GM12865 (cell line): Measurements from ENCODE around the gene SEL1L.

Source experiments
- DNase-seq: peaks from one replicate; pipeline ENCODE4 v3.0.0; 2010; ENCODE audit warnings: low read depth
- H3K4me3 ChIP-seq: 2 replicates; pipeline ENCODE4 v1.5.1; 2011; ENCODE audit warnings: mild to moderate bottlenecking, low read depth, low read length, control low read depth
- TF ChIP-seq, protein P1 (sequence below): IDR thresholded peaks from 2 replicates; pipeline ENCODE4 v1.5.1; 2011; ENCODE audit warnings: low read length, control low read depth, low read depth, inconsistent platforms; ENCODE audit not compliant: insufficient read depth; ENCODE audit errors: missing control alignments

The SEL1L gene

DNA sequence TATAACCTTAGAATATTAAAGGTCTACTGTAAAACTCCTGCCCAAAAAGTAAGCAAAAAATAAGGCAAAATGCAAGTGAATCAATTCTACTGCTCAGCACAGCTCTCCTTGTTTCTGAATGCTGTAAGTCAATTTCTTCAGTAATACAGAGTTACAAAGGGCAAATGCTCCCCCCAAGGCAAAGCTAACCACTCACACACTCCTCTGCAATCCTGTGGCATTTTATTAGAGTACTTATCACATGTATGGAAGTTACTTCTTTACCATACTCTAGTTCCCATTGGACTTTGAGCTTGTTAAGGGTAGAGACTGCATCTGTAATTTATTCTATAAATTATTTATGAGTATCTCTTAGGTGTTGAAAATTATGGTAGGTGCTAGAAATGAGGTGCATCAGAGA lies 27.2 kb downstream of the SEL1L start:
- no peak overlapping the region for H3K4me3 ChIP-seq
- DNase-seq, result no peak
- TF ChIP-seq, protein P1, sequence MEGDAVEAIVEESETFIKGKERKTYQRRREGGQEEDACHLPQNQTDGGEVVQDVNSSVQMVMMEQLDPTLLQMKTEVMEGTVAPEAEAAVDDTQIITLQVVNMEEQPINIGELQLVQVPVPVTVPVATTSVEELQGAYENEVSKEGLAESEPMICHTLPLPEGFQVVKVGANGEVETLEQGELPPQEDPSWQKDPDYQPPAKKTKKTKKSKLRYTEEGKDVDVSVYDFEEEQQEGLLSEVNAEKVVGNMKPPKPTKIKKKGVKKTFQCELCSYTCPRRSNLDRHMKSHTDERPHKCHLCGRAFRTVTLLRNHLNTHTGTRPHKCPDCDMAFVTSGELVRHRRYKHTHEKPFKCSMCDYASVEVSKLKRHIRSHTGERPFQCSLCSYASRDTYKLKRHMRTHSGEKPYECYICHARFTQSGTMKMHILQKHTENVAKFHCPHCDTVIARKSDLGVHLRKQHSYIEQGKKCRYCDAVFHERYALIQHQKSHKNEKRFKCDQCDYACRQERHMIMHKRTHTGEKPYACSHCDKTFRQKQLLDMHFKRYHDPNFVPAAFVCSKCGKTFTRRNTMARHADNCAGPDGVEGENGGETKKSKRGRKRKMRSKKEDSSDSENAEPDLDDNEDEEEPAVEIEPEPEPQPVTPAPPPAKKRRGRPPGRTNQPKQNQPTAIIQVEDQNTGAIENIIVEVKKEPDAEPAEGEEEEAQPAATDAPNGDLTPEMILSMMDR, result no peak

DNA sequence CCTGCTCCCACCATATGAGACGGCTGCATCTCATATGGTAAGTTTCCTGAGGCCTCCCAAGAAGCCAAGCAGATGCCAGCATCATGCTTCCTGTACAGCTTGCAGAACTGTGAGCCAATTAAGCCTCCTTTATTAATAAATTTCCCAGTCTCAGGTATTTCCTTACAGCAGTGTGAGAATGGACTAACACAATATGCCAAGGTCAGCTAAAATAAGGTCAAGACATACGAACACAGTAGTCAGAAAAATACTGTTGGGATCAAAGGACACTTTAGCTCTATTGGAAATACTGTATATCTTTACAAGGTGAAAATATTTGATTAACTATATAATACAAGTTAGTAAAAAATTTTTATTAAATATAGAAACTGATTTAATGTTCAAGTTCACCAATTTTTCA lies 28.8 kb downstream of the SEL1L start:
- TF ChIP-seq, protein P1, result no peak
- no peak for DNase-seq
- H3K4me3 ChIP-seq, result no peak overlapping the region

DNA sequence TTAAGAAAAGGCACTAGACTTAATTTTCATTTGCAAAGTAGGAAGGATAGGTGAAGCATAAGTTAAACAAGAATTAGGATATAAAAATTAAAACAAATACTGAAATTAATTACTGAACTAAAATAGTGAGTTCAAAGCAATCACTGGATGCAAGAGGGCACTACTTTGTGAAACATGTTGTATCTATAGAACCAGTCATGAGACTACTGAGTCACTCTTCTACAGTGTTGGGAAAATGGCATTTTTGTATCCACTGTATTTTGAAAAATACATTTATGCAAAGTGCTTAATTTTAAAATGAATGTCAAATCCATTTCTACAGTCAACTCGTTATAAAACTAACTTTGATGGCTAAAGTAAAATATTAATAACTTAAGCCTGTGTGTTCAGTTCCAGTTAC lies 47.9 kb downstream of the SEL1L start:
- no peak for DNase-seq
- no peak overlapping the region for H3K4me3 ChIP-seq
- TF ChIP-seq, protein P1, result no peak

DNA sequence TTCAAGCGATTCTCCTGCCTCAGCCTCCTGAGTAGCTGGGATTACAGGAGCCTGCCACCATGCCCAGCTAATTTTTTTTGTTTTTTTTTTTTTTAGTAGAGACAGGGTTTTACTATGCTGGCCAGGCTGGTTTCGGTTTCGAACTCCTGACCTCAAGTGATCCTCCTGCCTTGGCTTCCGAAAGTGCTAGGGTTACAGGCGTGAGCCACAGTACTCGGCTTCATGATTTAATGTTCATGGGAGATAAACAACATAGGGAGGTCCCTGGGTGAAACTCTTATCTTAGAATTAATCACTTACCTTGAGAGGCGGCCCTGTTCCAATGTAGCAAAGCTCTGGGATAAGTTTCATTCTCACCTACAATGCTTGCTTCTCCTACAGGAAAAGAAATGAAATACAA lies 48.3 kb downstream of the SEL1L start:
- TF ChIP-seq, protein P1, result no peak
- H3K4me3 ChIP-seq, result no peak overlapping the region
- no peak for DNase-seq

DNA sequence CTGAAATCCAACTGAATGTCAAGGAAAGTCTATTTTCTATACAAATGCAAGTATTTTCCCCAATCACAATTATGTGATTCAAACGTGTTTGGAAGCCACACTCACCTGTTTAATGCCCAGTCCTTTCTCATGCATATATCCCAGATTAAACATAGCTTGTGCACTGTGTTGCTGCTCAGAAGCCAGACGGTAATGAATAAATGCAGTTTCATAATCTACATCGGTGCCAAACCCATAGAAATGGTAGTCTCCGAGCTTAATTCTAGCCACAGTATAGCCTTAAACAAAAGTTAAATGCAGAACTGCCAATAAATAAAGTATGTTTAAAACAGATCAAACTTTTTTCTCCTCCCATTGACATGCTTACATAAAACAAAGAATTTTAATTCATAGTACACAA lies 49.5 kb downstream of the SEL1L start:
- DNase-seq, result no peak
- H3K4me3 ChIP-seq, result no peak overlapping the region
- TF ChIP-seq, protein P1, result no peak

DNA sequence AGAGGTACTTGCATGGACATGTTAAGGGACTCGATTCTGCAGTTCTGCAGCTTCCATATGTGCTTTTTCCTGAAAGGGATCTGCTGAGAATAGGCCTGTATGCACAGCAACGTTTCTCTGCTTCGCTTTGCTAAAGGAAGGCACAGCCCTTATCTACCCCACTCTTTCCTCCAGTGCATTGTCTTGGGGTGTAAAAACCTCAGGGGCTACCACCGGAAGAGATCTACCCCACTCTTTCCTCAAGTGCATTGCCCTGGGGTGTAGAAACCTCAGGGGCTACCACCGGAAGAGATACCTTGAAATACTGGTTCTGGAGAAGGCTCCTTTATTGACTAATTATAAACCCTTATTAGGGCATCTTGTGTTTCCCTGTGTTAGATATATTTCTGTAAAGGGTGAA lies 52.9 kb downstream of the SEL1L start:
- no peak for DNase-seq
- no peak overlapping the region for H3K4me3 ChIP-seq
- TF ChIP-seq, protein P1, result no peak

DNA sequence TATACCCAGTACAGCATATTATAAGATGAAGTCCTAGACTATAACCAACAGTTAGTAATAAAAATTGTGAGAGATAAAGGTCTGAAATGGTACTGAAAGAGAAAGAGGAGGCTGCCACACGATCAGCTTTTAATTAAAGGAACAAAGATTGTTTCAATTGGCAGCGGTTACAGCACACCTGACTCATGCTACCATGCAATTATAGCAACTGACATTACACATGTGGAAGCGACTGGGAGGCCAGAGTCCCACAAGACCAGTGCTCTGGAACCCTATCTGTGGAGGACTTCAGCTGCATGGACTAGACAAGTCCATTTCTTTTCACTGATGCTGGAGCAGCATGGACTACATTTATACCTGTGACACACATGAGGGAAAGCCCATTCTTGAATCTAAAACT lies 55.2 kb downstream of the SEL1L start:
- H3K4me3 ChIP-seq, result no peak overlapping the region
- TF ChIP-seq, protein P1, result no peak
- no peak for DNase-seq
